ENCODE data around the gene PTPRA. TPM values are rescaled to one million over a fixed set of nuclear protein-coding genes. Genes with fewer than 3 reads are reported as not detected.
"Not testable (repeated sequence)": the region's sequence is repeated elsewhere in the genome, so short reads cannot be mapped to it uniquely, and the experiment has no call there.

The PTPRA gene
- total and polyA plus RNA-seq, 4 donors: 113 to 182 (median 166) TPM

GRCh38 chr20:2892376-2892775 is 19.1 kb downstream of the PTPRA start:
- no peaks in the 10 kb centered on the region for H3K9me3 ChIP-seq (ENCODE audit: control insufficient read depth, insufficient read depth, low read length)
- no peak for DNase-seq (ENCODE audit: low read depth in 4 of 6, low spot score in 6 of 6)
- H3K36me3 ChIP-seq (ENCODE audit: control insufficient read depth, insufficient read depth, low read length): no peaks in the 10 kb centered on the region
- WGBS (ENCODE audit: insufficient coverage): 100% methylated on average over 1 of the region's 3 CpGs
- no peaks in the 10 kb centered on the region for H3K4me1 ChIP-seq (ENCODE audit: control insufficient read depth, insufficient read depth, low read length)
- no peaks in the 10 kb centered on the region for H3K27me3 ChIP-seq (ENCODE audit: control insufficient read depth, insufficient read depth, low read length)
- H3K27ac ChIP-seq (ENCODE audit: low read depth, low read length): no peak overlapping the region
- H3K4me3 ChIP-seq (ENCODE audit: low read depth, low read length): no peak overlapping the region

- Histone ChIP-seq H3K36me3 (ENCODE audit: control insufficient read depth, insufficient read depth, low read length) (no peaks in the 10 kb centered on the region), H3K27me3 (ENCODE audit: control insufficient read depth, insufficient read depth, low read length) (no peaks in the 10 kb centered on the region), H3K9me3 (ENCODE audit: control insufficient read depth, insufficient read depth, low read length) (no peaks in the 10 kb centered on the region), H3K27ac (ENCODE audit: low read depth, low read length) (no peak overlapping the region), H3K4me1 (ENCODE audit: control insufficient read depth, insufficient read depth, low read length) (no peaks in the 10 kb centered on the region), H3K4me3 (ENCODE audit: low read depth, low read length) (no peak overlapping the region)
- WGBS (ENCODE audit: insufficient coverage): 92% methylated on average over 2 of the region's 2 CpGs
- DNase-seq (ENCODE audit: low read depth in 4 of 6, low spot score in 6 of 6): no peak
These were observed 20.9 kb downstream of the PTPRA start for GRCh38 chr20:2894221-2894620.

GRCh38 chr20:2895154-2895553 is 21.9 kb downstream of the PTPRA start:
- H3K4me3 ChIP-seq (ENCODE audit: low read depth, low read length); H3K9me3 ChIP-seq (ENCODE audit: control insufficient read depth, insufficient read depth, low read length); DNase-seq (ENCODE audit: low read depth in 4 of 6, low spot score in 6 of 6); H3K36me3 ChIP-seq (ENCODE audit: control insufficient read depth, insufficient read depth, low read length); H3K27ac ChIP-seq (ENCODE audit: low read depth, low read length); H3K4me1 ChIP-seq (ENCODE audit: control insufficient read depth, insufficient read depth, low read length); H3K27me3 ChIP-seq (ENCODE audit: control insufficient read depth, insufficient read depth, low read length): not testable (repeated sequence)
- no CpG with 5 or more reads among the region's 3 CpGs for WGBS (ENCODE audit: insufficient coverage)

- Histone ChIP-seq H3K27me3 (ENCODE audit: control insufficient read depth, insufficient read depth, low read length) (no peaks in the 10 kb centered on the region), H3K4me3 (ENCODE audit: low read depth, low read length) (no peak overlapping the region), H3K36me3 (ENCODE audit: control insufficient read depth, insufficient read depth, low read length) (no peaks in the 10 kb centered on the region), H3K9me3 (ENCODE audit: control insufficient read depth, insufficient read depth, low read length) (no peaks in the 10 kb centered on the region), H3K4me1 (ENCODE audit: control insufficient read depth, insufficient read depth, low read length) (peaks cover 2% of the 10 kb centered on the region), H3K27ac (ENCODE audit: low read depth, low read length) (no peak overlapping the region)
- 100% methylated on average over 2 of the region's 3 CpGs for WGBS (ENCODE audit: insufficient coverage)
- no peak for DNase-seq (ENCODE audit: low read depth in 4 of 6, low spot score in 6 of 6)
These were observed 26.0 kb downstream of the PTPRA start for GRCh38 chr20:2899243-2899642.

GRCh38 chr20:2900845-2901592 is 27.7 kb downstream of the PTPRA start:
- Histone ChIP-seq H3K36me3 (ENCODE audit: control insufficient read depth, insufficient read depth, low read length) (no peaks in the 10 kb centered on the region), H3K27ac (ENCODE audit: low read depth, low read length) (no peak overlapping the region), H3K27me3 (ENCODE audit: control insufficient read depth, insufficient read depth, low read length) (no peaks in the 10 kb centered on the region), H3K4me1 (ENCODE audit: control insufficient read depth, insufficient read depth, low read length) (peaks cover 2% of the 10 kb centered on the region), H3K4me3 (ENCODE audit: low read depth, low read length) (no peak overlapping the region), H3K9me3 (ENCODE audit: control insufficient read depth, insufficient read depth, low read length) (no peaks in the 10 kb centered on the region)
- peak in 1 of 6 donors; percentile 7 for DNase-seq (ENCODE audit: low read depth in 4 of 6, low spot score in 6 of 6)
- 88% methylated on average over 10 of the region's 11 CpGs for WGBS (ENCODE audit: insufficient coverage)

GRCh38 chr20:2902291-2902690 is 29.0 kb downstream of the PTPRA start:
- H3K4me3 ChIP-seq (ENCODE audit: low read depth, low read length): no peak overlapping the region
- H3K27ac ChIP-seq (ENCODE audit: low read depth, low read length): no peak overlapping the region
- H3K9me3 ChIP-seq (ENCODE audit: control insufficient read depth, insufficient read depth, low read length): no peaks in the 10 kb centered on the region
- H3K36me3 ChIP-seq (ENCODE audit: control insufficient read depth, insufficient read depth, low read length): no peaks in the 10 kb centered on the region
- H3K4me1 ChIP-seq (ENCODE audit: control insufficient read depth, insufficient read depth, low read length): peaks cover 2% of the 10 kb centered on the region
- H3K27me3 ChIP-seq (ENCODE audit: control insufficient read depth, insufficient read depth, low read length): no peaks in the 10 kb centered on the region
- DNase-seq (ENCODE audit: low read depth in 4 of 6, low spot score in 6 of 6): peak in 1 of 6 donors; percentile 27
- WGBS (ENCODE audit: insufficient coverage): no CpG with 5 or more reads among the region's 1 CpG

- no peaks in the 10 kb centered on the region for H3K9me3 ChIP-seq (ENCODE audit: control insufficient read depth, insufficient read depth, low read length)
- no peak overlapping the region for H3K4me3 ChIP-seq (ENCODE audit: low read depth, low read length)
- peaks cover 2% of the 10 kb centered on the region for H3K4me1 ChIP-seq (ENCODE audit: control insufficient read depth, insufficient read depth, low read length)
- no peaks in the 10 kb centered on the region for H3K27me3 ChIP-seq (ENCODE audit: control insufficient read depth, insufficient read depth, low read length)
- no CpG with 5 or more reads among the region's 3 CpGs for WGBS (ENCODE audit: insufficient coverage)
- no peak for DNase-seq (ENCODE audit: low read depth in 4 of 6, low spot score in 6 of 6)
- no peak overlapping the region for H3K27ac ChIP-seq (ENCODE audit: low read depth, low read length)
- no peaks in the 10 kb centered on the region for H3K36me3 ChIP-seq (ENCODE audit: control insufficient read depth, insufficient read depth, low read length)
These were observed 29.5 kb downstream of the PTPRA start for GRCh38 chr20:2902818-2903217.

- DNase-seq (ENCODE audit: low read depth in 4 of 6, low spot score in 6 of 6): peak in 1 of 6 donors; percentile 55
These were observed 30.4 kb downstream of the PTPRA start for GRCh38 chr20:2903686-2904085.

GRCh38 chr20:2907519-2907918 is 34.2 kb downstream of the PTPRA start:
- Histone ChIP-seq H3K9me3 (ENCODE audit: control insufficient read depth, insufficient read depth, low read length) (no peaks in the 10 kb centered on the region), H3K36me3 (ENCODE audit: control insufficient read depth, insufficient read depth, low read length) (no peaks in the 10 kb centered on the region), H3K27me3 (ENCODE audit: control insufficient read depth, insufficient read depth, low read length) (no peaks in the 10 kb centered on the region), H3K27ac (ENCODE audit: low read depth, low read length) (no peak overlapping the region), H3K4me1 (ENCODE audit: control insufficient read depth, insufficient read depth, low read length) (peaks cover 2% of the 10 kb centered on the region), H3K4me3 (ENCODE audit: low read depth, low read length) (no peak overlapping the region)
- WGBS (ENCODE audit: insufficient coverage): no CpG with 5 or more reads among the region's 3 CpGs
- no peak for DNase-seq (ENCODE audit: low read depth in 4 of 6, low spot score in 6 of 6)

More at GRCh38 chr20:2903686-2904085, 30.4 kb downstream of the PTPRA start:
- 93% methylated on average over 3 of the region's 6 CpGs for WGBS (ENCODE audit: insufficient coverage)
- Histone ChIP-seq H3K4me1 (ENCODE audit: control insufficient read depth, insufficient read depth, low read length) (peaks cover 2% of the 10 kb centered on the region), H3K27ac (ENCODE audit: low read depth, low read length) (no peak overlapping the region), H3K4me3 (ENCODE audit: low read depth, low read length) (no peak overlapping the region), H3K36me3 (ENCODE audit: control insufficient read depth, insufficient read depth, low read length) (no peaks in the 10 kb centered on the region), H3K27me3 (ENCODE audit: control insufficient read depth, insufficient read depth, low read length) (no peaks in the 10 kb centered on the region), H3K9me3 (ENCODE audit: control insufficient read depth, insufficient read depth, low read length) (no peaks in the 10 kb centered on the region)

GRCh38 chr20:2909953-2910352 is 36.7 kb downstream of the PTPRA start:
- H3K4me3 ChIP-seq (ENCODE audit: low read depth, low read length): no peak overlapping the region
- H3K9me3 ChIP-seq (ENCODE audit: control insufficient read depth, insufficient read depth, low read length): no peaks in the 10 kb centered on the region
- no peaks in the 10 kb centered on the region for H3K27me3 ChIP-seq (ENCODE audit: control insufficient read depth, insufficient read depth, low read length)
- no peaks in the 10 kb centered on the region for H3K36me3 ChIP-seq (ENCODE audit: control insufficient read depth, insufficient read depth, low read length)
- DNase-seq (ENCODE audit: low read depth in 4 of 6, low spot score in 6 of 6): no peak
- WGBS (ENCODE audit: insufficient coverage): no CpG with 5 or more reads among the region's 2 CpGs
- H3K4me1 ChIP-seq (ENCODE audit: control insufficient read depth, insufficient read depth, low read length): no peaks in the 10 kb centered on the region
- no peak overlapping the region for H3K27ac ChIP-seq (ENCODE audit: low read depth, low read length)
